HCT116 (cell line): ENCODE data around the gene NPHS1. TPM values are rescaled to one million over a fixed set of nuclear protein-coding genes. Genes with fewer than 3 reads are reported as not detected.

Experiments used
- ATAC-seq: fragments of 200-7000 bp; cut with Tn5 transposase; 2 replicates; pipeline ENCODE4 v1.9.1; 2020; ENCODE audit warnings: mild to moderate bottlenecking, moderate library complexity
- BruUV-seq: library from RNA; stranded (reverse); fragments of 400-500 nt; replicated peaks from 2 replicates; lab custom pipeline; 2021; lab: Mats Ljungman, UMichigan
- CTCF ChIA-PET: fragments of 300-600 bp; sonication (Branson Sonifier 250); formaldehyde crosslinking; loops from one replicate; lab custom pipeline; 2021; ENCODE audit warnings: antibody characterized with exemption; lab: Charles Lee
- POLR2A ChIA-PET: fragments of 300-600, 350-600 bp; sonication (Branson Sonifier 250); formaldehyde crosslinking; loops from one replicate; lab custom pipeline; 2021; ENCODE audit warnings: antibody characterized with exemption; lab: Charles Lee
- RAD21 ChIA-PET, 2 experiments: fragments of 300-600 bp; sonication (Branson Sonifier 250); formaldehyde crosslinking; loops; one replicate each; lab custom pipeline; 2023; ENCODE audit warnings: low total read pairs in 2 of 2; ENCODE audit not compliant: uncharacterized antibody in 2 of 2, unreplicated experiment in 2 of 2, low non-redundant PET in 1 of 2; lab: Charles Lee
- DNase-seq: peaks from one replicate; pipeline ENCODE4 v3.0.0-alpha.2; 2010; ENCODE audit warnings: low read depth, low spot score
- H2AFZ ChIP-seq: fragments of 200-600 bp; shearing (Covaris generic), sonication (generic); 2 replicates; pipeline ENCODE4 v1.6.1; 2017; ENCODE audit warnings: low read depth, mixed run types, mixed read lengths, antibody characterized with exemption, low read length; ENCODE audit not compliant: poor library complexity, severe bottlenecking
- H3K27ac ChIP-seq: 2 replicates; pipeline ENCODE4 v1.5.1; 2012; ENCODE audit warnings: low read depth, low read length
- H3K27me3 ChIP-seq: fragments of 200-600 bp; sonication (generic); 2 replicates; pipeline ENCODE4 v1.6.1; 2016; ENCODE audit warnings: mixed run types, low read length, mixed read lengths; ENCODE audit not compliant: insufficient read depth
- H3K36me3 ChIP-seq, 2 experiments: fragments of 200-500 bp in 1 of 2; fragments of 200-600 bp in 1 of 2; sonication (Bioruptor generic) in 1 of 2; sonication (generic) in 1 of 2; 2 replicates each; pipeline versions ENCODE4 v1.5.1 to v1.6.1; 2014 to 2016; ENCODE audit warnings: low read length in 2 of 2, inconsistent platforms in 1 of 2, mixed read lengths in 1 of 2, mixed run types in 1 of 2; ENCODE audit not compliant: insufficient read depth in 2 of 2, control insufficient read depth in 1 of 2
- H3K4me1 ChIP-seq, 2 experiments: fragments of 200-600 bp in 1 of 2; sonication (generic) in 1 of 2; 2 replicates each; pipeline versions ENCODE4 v1.5.1 to v1.6.1; 2012 to 2017; ENCODE audit warnings: low read length in 2 of 2, inconsistent platforms in 1 of 2, mild to moderate bottlenecking in 1 of 2, mixed read lengths in 1 of 2, mixed run types in 1 of 2, moderate library complexity in 1 of 2; ENCODE audit not compliant: insufficient read depth in 2 of 2, control insufficient read depth in 1 of 2
- H3K4me2 ChIP-seq: fragments of 200-600 bp; sonication (generic); 2 replicates; pipeline ENCODE4 v1.6.1; 2017; ENCODE audit warnings: mixed run types, low read length, mixed read lengths
- H3K4me3 ChIP-seq, 2 experiments: fragments of 200-600 bp in 1 of 2; sonication (generic) in 1 of 2; replicated peaks in 1 of 2; 2 replicates each; pipeline ENCODE4 v1.5.1; 2011 to 2016; ENCODE audit warnings: low read length in 2 of 2, control low read depth in 1 of 2, low read depth in 1 of 2, mild to moderate bottlenecking in 1 of 2, mixed read lengths in 1 of 2, mixed run types in 1 of 2
- H3K79me2 ChIP-seq: fragments of 200-600 bp; sonication (generic); 2 replicates; pipeline ENCODE4 v1.6.1; 2017; ENCODE audit warnings: mild to moderate bottlenecking, mixed run types, low read length, moderate library complexity, mixed read lengths; ENCODE audit not compliant: insufficient read depth
- H3K9ac ChIP-seq: fragments of 200-600 bp; sonication (generic); 2 replicates; pipeline ENCODE4 v1.6.1; 2016; ENCODE audit warnings: low read length, mixed read lengths
- H3K9me2 ChIP-seq: fragments of 200-600 bp; sonication (generic), shearing (Covaris generic); 2 replicates; pipeline ENCODE4 v1.6.1; 2017; ENCODE audit warnings: mixed run types, mild to moderate bottlenecking, moderate library complexity; ENCODE audit not compliant: insufficient read depth
- H3K9me3 ChIP-seq, 2 experiments: fragments of 200-500 bp in 1 of 2; fragments of 200-600 bp in 1 of 2; sonication (Bioruptor generic) in 1 of 2; sonication (generic) in 1 of 2; 2 replicates each; pipeline ENCODE4 v1.6.1; 2014 to 2017; ENCODE audit warnings: low read length in 2 of 2, mixed read lengths in 2 of 2, inconsistent platforms in 1 of 2, low read depth in 1 of 2, mild to moderate bottlenecking in 1 of 2, mixed run types in 1 of 2, moderate library complexity in 1 of 2; ENCODE audit not compliant: control insufficient read depth in 1 of 2, insufficient read depth in 1 of 2
- H4K20me1 ChIP-seq: fragments of 200-600 bp; sonication (generic), shearing (Covaris generic); 2 replicates; pipeline ENCODE4 v1.6.1; 2017; ENCODE audit warnings: mixed run types, mild to moderate bottlenecking, moderate library complexity; ENCODE audit not compliant: insufficient read depth
- CBX3 ChIP-seq: IDR thresholded peaks from 2 replicates; pipeline ENCODE4 v1.6.1; 2012; ENCODE audit warnings: low read depth
- EGR1 ChIP-seq: IDR thresholded peaks from 2 replicates; pipeline ENCODE4 v1.6.1; 2012; ENCODE audit warnings: low read depth
- ELF1 ChIP-seq: IDR thresholded peaks from 2 replicates; pipeline ENCODE4 v1.6.1; 2012; ENCODE audit warnings: low read depth, borderline replicate concordance
- EZH2 ChIP-seq: fragments of 200-600 bp; sonication (generic); IDR thresholded peaks from 2 replicates; pipeline ENCODE4 v1.6.1; 2017; ENCODE audit warnings: antibody characterized with exemption, mixed run types
- EZH2phosphoT487 ChIP-seq: fragments of 200-600 bp; IDR thresholded peaks from 2 replicates; pipeline ENCODE4 v1.6.1; 2018; ENCODE audit warnings: antibody characterized with exemption, borderline replicate concordance
- POLR2AphosphoS5 ChIP-seq: IDR thresholded peaks from 2 replicates; pipeline ENCODE4 v1.6.1; 2011; ENCODE audit warnings: mild to moderate bottlenecking, low read depth, low read length, moderate library complexity
- SIN3A ChIP-seq: IDR thresholded peaks from 2 replicates; pipeline ENCODE4 v1.6.1; 2012; ENCODE audit warnings: low read depth
- SP1 ChIP-seq: IDR thresholded peaks from 2 replicates; pipeline ENCODE4 v1.6.1; 2012; ENCODE audit warnings: low read depth
- SRF ChIP-seq: IDR thresholded peaks from 2 replicates; pipeline ENCODE4 v1.6.1; 2012; ENCODE audit warnings: low read depth
- ZFX ChIP-seq: fragments of 450-650 bp; IDR thresholded peaks from 2 replicates; pipeline ENCODE4 v1.6.1; 2017
- ZNF274 ChIP-seq: fragments of 200-500 bp; sonication (Bioruptor generic); IDR thresholded peaks from 2 replicates; pipeline ENCODE4 v1.6.1; 2014; ENCODE audit warnings: mild to moderate bottlenecking, low read depth, low read length, inconsistent platforms
- intact Hi-C: fragments of 100-400 bp; cut with micrococcal nuclease; formaldehyde crosslinking; loops from 2 replicates; pipeline ENCODE4 v1.10.0; 2022
- total RNA-seq: library from RNA; stranded (reverse); gene quantifications from one replicate; pipeline ENCODE4 v1.2.1, GENCODE V29; 2021; ENCODE audit not compliant: unreplicated experiment
- TF ChIP-seq, protein P1 (sequence below): IDR thresholded peaks from 2 replicates; pipeline ENCODE4 v1.6.1; 2012
- TF ChIP-seq, protein P2 (sequence below): IDR thresholded peaks from 2 replicates; pipeline ENCODE4 v1.6.1; 2012; ENCODE audit warnings: low read depth
- TF ChIP-seq, protein P3 (sequence below), 3 experiments: fragments of 200-600 bp in 1 of 3; sonication (generic) in 1 of 3; IDR thresholded peaks in 2 of 3; conservative IDR thresholded peaks in 1 of 3; 2 replicates each; pipeline ENCODE4 v1.5.1; 2012 to 2017; ENCODE audit warnings: low read depth in 2 of 3, low read length in 2 of 3, antibody characterized with exemption in 1 of 3, borderline replicate concordance in 1 of 3, control low read depth in 1 of 3, mild to moderate bottlenecking in 1 of 3, mixed read lengths in 1 of 3, mixed run types in 1 of 3, moderate library complexity in 1 of 3; ENCODE audit not compliant: insufficient read depth in 1 of 3
- TF ChIP-seq, protein P4 (sequence below): IDR thresholded peaks from 2 replicates; pipeline ENCODE4 v1.6.1; 2012

NPHS1 gene
- total RNA-seq, 1 experiment from 2014 or later = 0.57 TPM

DNA sequence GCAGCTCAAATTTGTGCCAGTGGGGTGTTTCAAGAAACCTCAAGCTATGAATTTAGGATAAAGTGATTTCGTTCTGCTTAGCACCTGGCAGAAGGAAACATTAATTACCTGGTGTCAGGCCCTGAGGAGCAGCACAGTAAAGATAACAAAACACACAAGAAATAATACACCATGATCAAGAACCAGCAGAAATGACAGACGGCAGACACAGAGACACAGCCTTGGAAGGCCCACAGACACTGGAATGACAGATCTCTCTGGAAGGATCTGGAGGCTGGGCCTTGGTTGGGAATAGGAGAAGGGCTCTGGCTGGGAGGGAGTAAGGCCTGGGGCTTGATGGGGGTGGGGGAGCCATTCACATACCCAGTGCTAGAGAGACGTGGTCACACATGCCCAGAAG, 50.5 kb downstream of the NPHS1 start:
- no peaks in the 10 kb centered on the region for H3K79me2 ChIP-seq
- BruUV-seq = no TSS peak
- ChIA-PET POLR2A (no interaction called here), CTCF (no interaction called here)
- no peak overlapping the region for H3K4me2 ChIP-seq
- intact Hi-C loops = no loop called here
- ATAC-seq = no peak
- H3K4me3 ChIP-seq = no peak overlapping the region
- no peaks in the 10 kb centered on the region for H4K20me1 ChIP-seq
- no peak overlapping the region for H3K27ac ChIP-seq
- no peak overlapping the region for H2AFZ ChIP-seq
- H3K27me3 ChIP-seq = no peaks in the 10 kb centered on the region
- no peak overlapping the region for H3K9ac ChIP-seq
- no peaks in the 10 kb centered on the region for H3K4me1 ChIP-seq
- no peak for TF ChIP-seq ZFX
- TF ChIP-seq, protein P1, sequence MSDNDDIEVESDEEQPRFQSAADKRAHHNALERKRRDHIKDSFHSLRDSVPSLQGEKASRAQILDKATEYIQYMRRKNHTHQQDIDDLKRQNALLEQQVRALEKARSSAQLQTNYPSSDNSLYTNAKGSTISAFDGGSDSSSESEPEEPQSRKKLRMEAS = no peak
- TF ChIP-seq SIN3A = no peak
- TF ChIP-seq, protein P2, sequence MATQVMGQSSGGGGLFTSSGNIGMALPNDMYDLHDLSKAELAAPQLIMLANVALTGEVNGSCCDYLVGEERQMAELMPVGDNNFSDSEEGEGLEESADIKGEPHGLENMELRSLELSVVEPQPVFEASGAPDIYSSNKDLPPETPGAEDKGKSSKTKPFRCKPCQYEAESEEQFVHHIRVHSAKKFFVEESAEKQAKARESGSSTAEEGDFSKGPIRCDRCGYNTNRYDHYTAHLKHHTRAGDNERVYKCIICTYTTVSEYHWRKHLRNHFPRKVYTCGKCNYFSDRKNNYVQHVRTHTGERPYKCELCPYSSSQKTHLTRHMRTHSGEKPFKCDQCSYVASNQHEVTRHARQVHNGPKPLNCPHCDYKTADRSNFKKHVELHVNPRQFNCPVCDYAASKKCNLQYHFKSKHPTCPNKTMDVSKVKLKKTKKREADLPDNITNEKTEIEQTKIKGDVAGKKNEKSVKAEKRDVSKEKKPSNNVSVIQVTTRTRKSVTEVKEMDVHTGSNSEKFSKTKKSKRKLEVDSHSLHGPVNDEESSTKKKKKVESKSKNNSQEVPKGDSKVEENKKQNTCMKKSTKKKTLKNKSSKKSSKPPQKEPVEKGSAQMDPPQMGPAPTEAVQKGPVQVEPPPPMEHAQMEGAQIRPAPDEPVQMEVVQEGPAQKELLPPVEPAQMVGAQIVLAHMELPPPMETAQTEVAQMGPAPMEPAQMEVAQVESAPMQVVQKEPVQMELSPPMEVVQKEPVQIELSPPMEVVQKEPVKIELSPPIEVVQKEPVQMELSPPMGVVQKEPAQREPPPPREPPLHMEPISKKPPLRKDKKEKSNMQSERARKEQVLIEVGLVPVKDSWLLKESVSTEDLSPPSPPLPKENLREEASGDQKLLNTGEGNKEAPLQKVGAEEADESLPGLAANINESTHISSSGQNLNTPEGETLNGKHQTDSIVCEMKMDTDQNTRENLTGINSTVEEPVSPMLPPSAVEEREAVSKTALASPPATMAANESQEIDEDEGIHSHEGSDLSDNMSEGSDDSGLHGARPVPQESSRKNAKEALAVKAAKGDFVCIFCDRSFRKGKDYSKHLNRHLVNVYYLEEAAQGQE = no peak
- TF ChIP-seq, protein P3, sequence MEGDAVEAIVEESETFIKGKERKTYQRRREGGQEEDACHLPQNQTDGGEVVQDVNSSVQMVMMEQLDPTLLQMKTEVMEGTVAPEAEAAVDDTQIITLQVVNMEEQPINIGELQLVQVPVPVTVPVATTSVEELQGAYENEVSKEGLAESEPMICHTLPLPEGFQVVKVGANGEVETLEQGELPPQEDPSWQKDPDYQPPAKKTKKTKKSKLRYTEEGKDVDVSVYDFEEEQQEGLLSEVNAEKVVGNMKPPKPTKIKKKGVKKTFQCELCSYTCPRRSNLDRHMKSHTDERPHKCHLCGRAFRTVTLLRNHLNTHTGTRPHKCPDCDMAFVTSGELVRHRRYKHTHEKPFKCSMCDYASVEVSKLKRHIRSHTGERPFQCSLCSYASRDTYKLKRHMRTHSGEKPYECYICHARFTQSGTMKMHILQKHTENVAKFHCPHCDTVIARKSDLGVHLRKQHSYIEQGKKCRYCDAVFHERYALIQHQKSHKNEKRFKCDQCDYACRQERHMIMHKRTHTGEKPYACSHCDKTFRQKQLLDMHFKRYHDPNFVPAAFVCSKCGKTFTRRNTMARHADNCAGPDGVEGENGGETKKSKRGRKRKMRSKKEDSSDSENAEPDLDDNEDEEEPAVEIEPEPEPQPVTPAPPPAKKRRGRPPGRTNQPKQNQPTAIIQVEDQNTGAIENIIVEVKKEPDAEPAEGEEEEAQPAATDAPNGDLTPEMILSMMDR (IDR thresholded peaks at IDR 0.05 in 2 of 3, conservative IDR thresholded peaks at IDR 0.05 in 1 of 3; ENCODE audit: borderline replicate concordance in 1 of 3, insufficient read depth in 1 of 3, low read depth in 2 of 3, low read length in 2 of 3) = no peak
- TF ChIP-seq EZH2phosphoT487 = no peak
- TF ChIP-seq EZH2 = no peak
- TF ChIP-seq SRF = no peak
- TF ChIP-seq POLR2AphosphoS5 = no peak
- TF ChIP-seq EGR1 = no peak
- TF ChIP-seq, protein P4, sequence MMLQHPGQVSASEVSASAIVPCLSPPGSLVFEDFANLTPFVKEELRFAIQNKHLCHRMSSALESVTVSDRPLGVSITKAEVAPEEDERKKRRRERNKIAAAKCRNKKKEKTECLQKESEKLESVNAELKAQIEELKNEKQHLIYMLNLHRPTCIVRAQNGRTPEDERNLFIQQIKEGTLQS = no peak
- TF ChIP-seq ZNF274 = no peak
- no peak for TF ChIP-seq ELF1
- no peak for TF ChIP-seq CBX3
- no peak for TF ChIP-seq SP1
- TF ChIP-seq, all 23 proteins: peak for 0
- Histone ChIP-seq H3K9me3 (no peaks in the 10 kb centered on the region), H3K36me3 (no peaks in the 10 kb centered on the region), H3K9me2 (no peaks in the 10 kb centered on the region)
- no peak for DNase-seq
- RAD21 ChIA-PET = no interaction called here
